Cardiac muscle cell (in vitro differentiated cells and primary cell): ENCODE data around the gene FRAT1. TPM values are rescaled to one million over a fixed set of nuclear protein-coding genes. Genes with fewer than 3 reads are reported as not detected.

Experiments
- DNase-seq, 2 donors: peaks; one replicate each; pipeline versions ENCODE4 v3.0.0 to v3.0.0-alpha.2; 2010 to 2017; ENCODE audit warnings: low read depth in 1 of 2, low spot score in 1 of 2
- H3K27ac ChIP-seq: fragments of 200-600 bp; sonication (generic); 2 replicates; pipeline ENCODE4 v1.5.1; 2016
- H3K27me3 ChIP-seq: fragments of 200-600 bp; sonication (generic); 2 replicates; pipeline ENCODE4 v1.6.0; 2016; ENCODE audit warnings: control low read depth
- H3K36me3 ChIP-seq: fragments of 200-600 bp; sonication (generic); 2 replicates; pipeline ENCODE4 v1.5.1; 2016; ENCODE audit warnings: control low read depth
- H3K4me1 ChIP-seq: fragments of 200-600 bp; sonication (generic); 2 replicates; pipeline ENCODE4 v1.8.1; 2017; ENCODE audit warnings: low read depth, mild to moderate bottlenecking, mixed run types
- H3K4me3 ChIP-seq: fragments of 200-600 bp; sonication (generic); 2 replicates; pipeline ENCODE4 v1.5.1; 2016; ENCODE audit warnings: mild to moderate bottlenecking
- H3K9me3 ChIP-seq: fragments of 200-600 bp; sonication (generic); 2 replicates; pipeline ENCODE4 v1.5.1; 2017; ENCODE audit warnings: low read depth, mild to moderate bottlenecking, control low read depth
- CTCF ChIP-seq: IDR thresholded peaks from 2 replicates; pipeline ENCODE4 v1.5.1; 2012; ENCODE audit warnings: low read depth, mild to moderate bottlenecking, low read length
- polyA plus RNA-seq: library from polyadenylated mRNA; unstranded; fragments of >200 nt; fragmentation: Nextera tagmentation; extraction: Ambion mirVana; gene quantifications from 2 replicates; pipeline ENCODE4 v1.2.1, GENCODE V29; 2016
- total RNA-seq: library from RNA; depleted of rRNA; stranded (reverse); fragments of >200 nt; gene quantifications from 2 replicates; pipeline ENCODE4 v1.2.3, GENCODE V29; 2016

Gene FRAT1
- total and polyA plus RNA-seq, 2 experiments from 2014 or later, result 12.3 to 17.3 TPM

GRCh38 chr10:97331153-97331703, 12.2 kb downstream of the FRAT1 start:
- H3K4me1 ChIP-seq, result peaks cover 39% of the 10 kb centered on the region
- TF ChIP-seq CTCF, result no peak
- no peaks in the 10 kb centered on the region for H3K27me3 ChIP-seq
- H3K27ac ChIP-seq, result no peak overlapping the region
- H3K36me3 ChIP-seq, result no peaks in the 10 kb centered on the region
- no peak for DNase-seq
- peak overlapping the region; percentile 87 for H3K4me3 ChIP-seq
- no peaks in the 10 kb centered on the region for H3K9me3 ChIP-seq

- no peaks in the 10 kb centered on the region for H3K9me3 ChIP-seq
- peak; percentile 73 to 83 for DNase-seq
- H3K27ac ChIP-seq, result peak overlapping the region; percentile 80
- H3K36me3 ChIP-seq, result no peaks in the 10 kb centered on the region
- no peaks in the 10 kb centered on the region for H3K27me3 ChIP-seq
- TF ChIP-seq CTCF, result peak; percentile 52
- peaks cover 42% of the 10 kb centered on the region for H3K4me1 ChIP-seq
- H3K4me3 ChIP-seq, result peak overlapping the region; percentile 87
These were observed 13.7 kb downstream of the FRAT1 start for GRCh38 chr10:97332591-97333350.

GRCh38 chr10:97333351-97333600, 14.2 kb downstream of the FRAT1 start:
- H3K27me3 ChIP-seq, result no peaks in the 10 kb centered on the region
- H3K9me3 ChIP-seq, result no peaks in the 10 kb centered on the region
- peak overlapping the region; percentile 80 for H3K27ac ChIP-seq
- no peaks in the 10 kb centered on the region for H3K36me3 ChIP-seq
- H3K4me1 ChIP-seq, result peaks cover 37% of the 10 kb centered on the region
- TF ChIP-seq CTCF, result no peak
- DNase-seq, result peak; percentile 56 to 61
- peak overlapping the region; percentile 87 for H3K4me3 ChIP-seq

- DNase-seq, result peak; percentile 52 to 62
- Histone ChIP-seq H3K27me3 (no peaks in the 10 kb centered on the region), H3K36me3 (no peaks in the 10 kb centered on the region), H3K4me1 (peaks cover 32% of the 10 kb centered on the region), H3K9me3 (no peaks in the 10 kb centered on the region), H3K4me3 (peak overlapping the region; percentile 87), H3K27ac (peak overlapping the region; percentile 95)
- no peak for TF ChIP-seq CTCF
These were observed 14.7 kb downstream of the FRAT1 start for GRCh38 chr10:97333601-97334369.

- peak within 1 kb of the TSS; percentile 87 for H3K4me3 ChIP-seq
- H3K9me3 ChIP-seq, result no peaks in the 10 kb centered on the region
- H3K4me1 ChIP-seq, result peaks cover 24% of the 10 kb centered on the region
- no peaks in the 10 kb centered on the region for H3K36me3 ChIP-seq
- no peak for TF ChIP-seq CTCF
- no peaks in the 10 kb centered on the region for H3K27me3 ChIP-seq
- peak within 1 kb of the TSS; percentile 95 for H3K27ac ChIP-seq
- DNase-seq, result peak; percentile 94 to 97
These were observed 15.5 kb downstream of the FRAT1 start, which contains the start of gene FRAT2 for GRCh38 chr10:97334370-97335175. TSS of gene FRAT2 (minus strand) at chr10:97334729. CDS start at chr10:97334572, 157 bp downstream.
